Calu3 (cell line): ENCODE data around the gene FYCO1. TPM values are rescaled to one million over a fixed set of nuclear protein-coding genes. Genes with fewer than 3 reads are reported as not detected.

Source experiments
- BruUV-seq: library from RNA; stranded (reverse); fragments of 400-500 nt; replicated peaks from 2 replicates; lab custom pipeline; 2021; lab: Mats Ljungman, UMichigan
- CTCF ChIA-PET: fragments of 300-600 bp; sonication (Branson Sonifier 250); formaldehyde crosslinking; loops from one replicate; lab custom pipeline; 2022; ENCODE audit warnings: antibody characterized with exemption; lab: Charles Lee
- DNase-seq: peaks from one replicate; pipeline ENCODE4 v3.0.0; 2022
- H3K27ac Mint-ChIP-seq: one replicate; pipeline ENCODE4 v1.8.0; 2022; ENCODE audit warnings: mixed read lengths; ENCODE audit not compliant: unreplicated experiment
- H3K27me3 Mint-ChIP-seq: one replicate; pipeline ENCODE4 v1.8.0; 2022; ENCODE audit warnings: mixed read lengths; ENCODE audit not compliant: unreplicated experiment
- H3K36me3 Mint-ChIP-seq: one replicate; pipeline ENCODE4 v1.8.0; 2022; ENCODE audit warnings: mild to moderate bottlenecking, moderate library complexity, mixed read lengths; ENCODE audit not compliant: insufficient read depth, unreplicated experiment
- H3K4me1 Mint-ChIP-seq: one replicate; pipeline ENCODE4 v1.8.0; 2022; ENCODE audit warnings: mild to moderate bottlenecking, low read depth, mixed read lengths; ENCODE audit not compliant: unreplicated experiment
- H3K4me3 Mint-ChIP-seq: one replicate; pipeline ENCODE4 v1.8.0; 2022; ENCODE audit warnings: mild to moderate bottlenecking, low read depth, moderate library complexity, mixed read lengths; ENCODE audit not compliant: unreplicated experiment
- H3K9me3 Mint-ChIP-seq: one replicate; pipeline ENCODE4 v1.8.0; 2022; ENCODE audit warnings: low read depth, mixed read lengths; ENCODE audit not compliant: unreplicated experiment
- intact Hi-C: fragments of 100-400 bp; cut with micrococcal nuclease; formaldehyde crosslinking; loops from one replicate; pipeline ENCODE4 v1.10.0; 2022; ENCODE audit not compliant: unreplicated experiment
- total RNA-seq: library from RNA; stranded (reverse); gene quantifications from 2 replicates; pipeline ENCODE4 v1.2.3, GENCODE V29; 2022
- TF ChIP-seq, protein P1 (sequence below): fragments of 200-600 bp; IDR thresholded peaks from one replicate; pipeline ENCODE4 v1.8.0; 2022; ENCODE audit warnings: antibody characterized with exemption; ENCODE audit not compliant: unreplicated experiment

Gene FYCO1
- total RNA-seq, 1 experiment from 2014 or later = 24.5 TPM

DNA sequence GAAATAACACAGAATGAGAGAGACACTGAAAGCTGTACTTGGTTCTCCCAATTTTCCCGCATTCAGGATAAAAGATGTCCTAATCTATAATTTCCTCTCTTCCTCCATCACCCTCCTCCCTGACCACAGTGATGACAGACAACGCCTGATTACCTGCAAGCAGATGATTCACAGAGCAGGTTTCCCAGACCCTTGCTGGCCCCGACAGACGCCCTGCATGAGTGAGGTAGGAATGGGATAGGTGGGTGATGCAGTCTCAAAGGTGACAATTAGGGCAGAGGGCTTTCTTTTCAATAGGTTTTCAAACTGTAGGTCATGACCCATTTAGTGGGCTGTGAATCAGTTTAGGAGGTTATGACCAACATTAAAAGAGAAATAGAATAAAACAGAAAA is 57.6 kb downstream of the FYCO1 start:
- no peak overlapping the region for H3K27ac Mint-ChIP-seq
- CTCF ChIA-PET = interaction anchor here (0.8 to 1.5 kb wide), 8 partner anchors 139 to 440 kb away, joined by 3 to 14 read pairs (median 5); partner anchors contain the start of genes CCR1 and CCR5
- H3K4me1 Mint-ChIP-seq = peaks cover 8% of the 10 kb centered on the region
- no peaks in the 10 kb centered on the region for H3K36me3 Mint-ChIP-seq
- no peak overlapping the region for H3K4me3 Mint-ChIP-seq
- TF ChIP-seq, protein P1, sequence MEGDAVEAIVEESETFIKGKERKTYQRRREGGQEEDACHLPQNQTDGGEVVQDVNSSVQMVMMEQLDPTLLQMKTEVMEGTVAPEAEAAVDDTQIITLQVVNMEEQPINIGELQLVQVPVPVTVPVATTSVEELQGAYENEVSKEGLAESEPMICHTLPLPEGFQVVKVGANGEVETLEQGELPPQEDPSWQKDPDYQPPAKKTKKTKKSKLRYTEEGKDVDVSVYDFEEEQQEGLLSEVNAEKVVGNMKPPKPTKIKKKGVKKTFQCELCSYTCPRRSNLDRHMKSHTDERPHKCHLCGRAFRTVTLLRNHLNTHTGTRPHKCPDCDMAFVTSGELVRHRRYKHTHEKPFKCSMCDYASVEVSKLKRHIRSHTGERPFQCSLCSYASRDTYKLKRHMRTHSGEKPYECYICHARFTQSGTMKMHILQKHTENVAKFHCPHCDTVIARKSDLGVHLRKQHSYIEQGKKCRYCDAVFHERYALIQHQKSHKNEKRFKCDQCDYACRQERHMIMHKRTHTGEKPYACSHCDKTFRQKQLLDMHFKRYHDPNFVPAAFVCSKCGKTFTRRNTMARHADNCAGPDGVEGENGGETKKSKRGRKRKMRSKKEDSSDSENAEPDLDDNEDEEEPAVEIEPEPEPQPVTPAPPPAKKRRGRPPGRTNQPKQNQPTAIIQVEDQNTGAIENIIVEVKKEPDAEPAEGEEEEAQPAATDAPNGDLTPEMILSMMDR = no peak
- DNase-seq = no peak
- no TSS peak for BruUV-seq
- intact Hi-C loops = loop anchor here (1.0 to 2.0 kb wide), 2 partner anchors 140 to 435 kb away; no protein-coding TSS in a partner anchor
- no peaks in the 10 kb centered on the region for H3K27me3 Mint-ChIP-seq
- H3K9me3 Mint-ChIP-seq = peaks cover 4% of the 10 kb centered on the region

DNA sequence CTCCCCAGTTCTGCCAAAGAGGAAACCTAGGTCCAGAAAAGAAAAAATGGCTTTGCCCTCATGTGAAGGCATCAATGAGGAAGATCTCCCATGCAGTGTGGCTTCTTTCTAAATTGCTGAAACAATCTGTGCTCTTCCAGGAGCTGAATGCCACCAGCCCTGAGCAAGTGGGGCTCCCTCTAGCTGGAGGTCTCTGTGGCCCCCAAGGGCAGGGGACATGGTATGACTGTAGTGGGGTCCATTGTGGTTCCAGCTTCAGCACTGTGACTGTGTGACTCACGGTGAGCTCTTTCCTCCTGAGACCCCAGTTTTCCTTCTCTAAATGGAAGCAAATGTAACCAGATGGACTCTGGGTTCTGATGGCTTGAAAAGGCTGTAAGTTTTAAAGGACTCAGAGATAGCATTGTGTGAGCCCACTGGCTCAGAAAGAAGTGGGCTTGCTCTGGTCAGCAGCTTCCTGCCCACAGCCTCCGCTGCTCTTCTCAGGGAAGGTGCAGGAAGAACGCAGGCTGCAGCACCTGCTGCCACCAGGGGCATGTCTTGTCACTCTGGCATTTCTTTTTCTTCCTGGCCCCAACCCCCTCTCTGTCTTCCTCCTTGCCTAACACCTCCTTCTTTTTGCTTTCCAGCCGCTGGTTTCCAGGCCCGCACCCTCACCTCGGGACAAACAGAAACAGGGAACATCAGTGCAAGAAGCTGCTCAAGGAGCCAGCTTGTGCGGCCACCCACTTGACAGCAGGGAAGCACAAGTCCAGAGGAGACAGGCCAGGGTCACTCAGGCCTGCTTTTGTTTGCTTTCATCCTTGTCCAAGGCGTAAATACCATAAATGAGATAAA is 58.2 kb downstream of the FYCO1 start:
- Mint-ChIP-seq H3K36me3 (no peaks in the 10 kb centered on the region), H3K4me1 (peaks cover 8% of the 10 kb centered on the region), H3K27me3 (no peaks in the 10 kb centered on the region), H3K27ac (no peak overlapping the region), H3K4me3 (no peak overlapping the region), H3K9me3 (peaks cover 4% of the 10 kb centered on the region)
- BruUV-seq = no TSS peak
- TF ChIP-seq, protein P1 = no peak
- DNase-seq = no peak
- intact Hi-C loops = loop anchor here (1.0 to 2.0 kb wide), 2 partner anchors 141 to 435 kb away; no protein-coding TSS in a partner anchor
- CTCF ChIA-PET = interaction anchor here (0.8 kb wide), 1 partner anchor 441 kb away, joined by 4 read pairs; no protein-coding TSS in a partner anchor

DNA sequence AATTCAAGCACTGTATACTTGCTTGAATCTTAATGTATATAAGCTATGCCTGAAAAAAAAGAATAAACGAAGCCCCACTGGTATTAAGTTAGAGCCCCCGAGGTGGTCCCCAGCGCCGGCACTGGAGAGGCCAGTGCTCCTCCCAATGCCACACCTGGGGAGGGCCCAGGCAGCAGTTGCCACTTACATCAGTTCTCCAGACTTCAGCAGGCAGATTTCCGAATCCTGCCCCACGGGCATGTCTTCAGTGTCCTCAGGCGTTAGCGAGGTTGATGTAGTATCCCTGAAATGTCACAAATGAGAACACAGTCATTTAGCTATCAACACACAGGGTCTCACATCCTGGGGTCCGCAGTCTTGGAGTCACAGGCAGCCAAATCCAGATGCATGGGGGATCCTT is 59.4 kb downstream of the FYCO1 start:
- intact Hi-C loops = no loop called here
- TF ChIP-seq, protein P1 = no peak
- BruUV-seq = no TSS peak
- H3K9me3 Mint-ChIP-seq = peaks cover 4% of the 10 kb centered on the region
- CTCF ChIA-PET = no interaction called here
- no peaks in the 10 kb centered on the region for H3K27me3 Mint-ChIP-seq
- H3K27ac Mint-ChIP-seq = no peak overlapping the region
- no peak overlapping the region for H3K4me3 Mint-ChIP-seq
- no peaks in the 10 kb centered on the region for H3K36me3 Mint-ChIP-seq
- DNase-seq = no peak
- peaks cover 8% of the 10 kb centered on the region for H3K4me1 Mint-ChIP-seq

DNA sequence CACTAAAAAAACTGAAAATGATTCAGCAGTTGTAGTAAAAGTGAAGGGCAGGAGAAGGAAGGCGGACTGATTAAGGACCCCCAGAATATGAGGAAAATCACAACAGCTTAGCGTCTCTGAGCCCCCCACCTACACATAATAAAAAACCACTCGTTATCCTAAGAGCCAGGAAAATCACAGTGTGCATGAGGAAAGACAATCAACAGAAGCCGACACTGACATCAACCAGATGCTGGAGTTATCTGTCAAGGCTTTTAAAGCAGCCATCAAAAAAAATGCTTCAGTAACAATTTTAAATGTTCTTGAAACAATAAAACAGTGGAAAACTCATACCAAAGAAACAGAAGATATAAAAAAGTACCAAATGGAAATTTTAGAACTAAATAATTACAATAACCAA is 62.0 kb downstream of the FYCO1 start:
- no TSS peak for BruUV-seq

More for the DNA sequence above, 62.0 kb downstream of the FYCO1 start:
- intact Hi-C loops = no loop called here
- H3K9me3 Mint-ChIP-seq = no peaks in the 10 kb centered on the region
- TF ChIP-seq, protein P1 = no peak
- H3K36me3 Mint-ChIP-seq = peaks cover 9% of the 10 kb centered on the region
- no peak overlapping the region for H3K27ac Mint-ChIP-seq
- no peak overlapping the region for H3K4me3 Mint-ChIP-seq
- no peaks in the 10 kb centered on the region for H3K27me3 Mint-ChIP-seq
- CTCF ChIA-PET = no interaction called here
- no peaks in the 10 kb centered on the region for H3K4me1 Mint-ChIP-seq
- no peak for DNase-seq
